Activated CD4-positive, alpha-beta T cell treated with anti-CD3 and anti-CD28 coated beads, Interleukin-2, amount 10 ng/mL, durations not matched to agents 24 days and 14 days (primary cell): ENCODE results near the gene PAX9. TPM values are rescaled to one million over a fixed set of nuclear protein-coding genes. Genes with fewer than 3 reads are reported as not detected.

Source experiments
- DNase-seq: peaks from one replicate; pipeline ENCODE4 v3.0.0; 2022
- H3K27ac Mint-ChIP-seq: one replicate; pipeline ENCODE4 v1.8.0; 2022; ENCODE audit warnings: mild to moderate bottlenecking, mixed read lengths
- H3K27me3 Mint-ChIP-seq: one replicate; pipeline ENCODE4 v1.8.0; 2022; ENCODE audit warnings: mixed read lengths
- H3K36me3 Mint-ChIP-seq: one replicate; pipeline ENCODE4 v1.8.0; 2022; ENCODE audit warnings: low read depth, mild to moderate bottlenecking, mixed read lengths
- H3K4me1 Mint-ChIP-seq: one replicate; pipeline ENCODE4 v1.8.0; 2021; ENCODE audit warnings: mixed read lengths
- H3K4me3 Mint-ChIP-seq: one replicate; pipeline ENCODE4 v1.8.0; 2022; ENCODE audit warnings: mild to moderate bottlenecking, moderate library complexity, mixed read lengths
- H3K9me3 Mint-ChIP-seq: one replicate; pipeline ENCODE4 v1.8.0; 2021; ENCODE audit warnings: mixed read lengths
- intact Hi-C: fragments of 100-400 bp; cut with micrococcal nuclease; formaldehyde crosslinking; loops from one replicate; pipeline ENCODE4 v1.15.1; 2023
- total RNA-seq: library from RNA; stranded (reverse); gene quantifications from 2 replicates; pipeline ENCODE4 v1.2.3, GENCODE V29; 2022

PAX9 gene
- total RNA-seq, result not detected in 2 replicates

- H3K4me1 Mint-ChIP-seq, result peaks cover 12% of the 10 kb centered on the region
- H3K27ac Mint-ChIP-seq, result peak within 1 kb of the TSS; percentile 65
- peak within 1 kb of the TSS; percentile 15 for H3K4me3 Mint-ChIP-seq
- peaks cover 10% of the 10 kb centered on the region for H3K9me3 Mint-ChIP-seq
- intact Hi-C loops, result loop anchor here (2.0 kb wide), 1 partner anchor 931 kb away; no protein-coding TSS in a partner anchor
- H3K36me3 Mint-ChIP-seq, result peaks cover 7% of the 10 kb centered on the region
- peaks cover 90% of the 10 kb centered on the region for H3K27me3 Mint-ChIP-seq
- DNase-seq, result peak; percentile 64
Observed at GRCh38 chr14:36661506-36662257, at the start of gene PAX9. TSS of gene PAX9 (plus strand) at chr14:36661860. CDS start at chr14:36662090, 230 bp downstream.

- Mint-ChIP-seq H3K4me3 (no peak overlapping the region), H3K4me1 (no peaks in the 10 kb centered on the region), H3K36me3 (no peaks in the 10 kb centered on the region), H3K27ac (no peak overlapping the region), H3K9me3 (no peaks in the 10 kb centered on the region), H3K27me3 (no peaks in the 10 kb centered on the region)
- intact Hi-C loops, result no loop called here
- DNase-seq, result no peak
Observed at GRCh38 chr14:36617824-36618223, 43.8 kb upstream of the PAX9 start.

GRCh38 chr14:36618641-36619040 lies 43.0 kb upstream of the PAX9 start:
- Mint-ChIP-seq H3K9me3 (no peaks in the 10 kb centered on the region), H3K27me3 (no peaks in the 10 kb centered on the region), H3K4me3 (no peak overlapping the region), H3K27ac (no peak overlapping the region), H3K36me3 (no peaks in the 10 kb centered on the region), H3K4me1 (no peaks in the 10 kb centered on the region)
- intact Hi-C loops, result no loop called here
- DNase-seq, result no peak

- no peaks in the 10 kb centered on the region for H3K4me1 Mint-ChIP-seq
- H3K4me3 Mint-ChIP-seq, result no peak overlapping the region
- DNase-seq, result no peak
- H3K27ac Mint-ChIP-seq, result no peak overlapping the region
- intact Hi-C loops, result no loop called here
- no peaks in the 10 kb centered on the region for H3K27me3 Mint-ChIP-seq
- H3K9me3 Mint-ChIP-seq, result no peaks in the 10 kb centered on the region
- no peaks in the 10 kb centered on the region for H3K36me3 Mint-ChIP-seq
Observed at GRCh38 chr14:36619131-36619530, 42.5 kb upstream of the PAX9 start.

- Mint-ChIP-seq H3K27me3 (no peaks in the 10 kb centered on the region), H3K4me3 (no peak overlapping the region), H3K27ac (no peak overlapping the region), H3K9me3 (no peaks in the 10 kb centered on the region), H3K4me1 (no peaks in the 10 kb centered on the region), H3K36me3 (no peaks in the 10 kb centered on the region)
- intact Hi-C loops, result no loop called here
- DNase-seq, result no peak
Observed at GRCh38 chr14:36619853-36620252, 41.8 kb upstream of the PAX9 start.

- no peaks in the 10 kb centered on the region for H3K9me3 Mint-ChIP-seq
- intact Hi-C loops, result no loop called here
- H3K27ac Mint-ChIP-seq, result no peak overlapping the region
- no peaks in the 10 kb centered on the region for H3K36me3 Mint-ChIP-seq
- no peaks in the 10 kb centered on the region for H3K4me1 Mint-ChIP-seq
- no peak for DNase-seq
- H3K4me3 Mint-ChIP-seq, result no peak overlapping the region
- H3K27me3 Mint-ChIP-seq, result no peaks in the 10 kb centered on the region
Observed at GRCh38 chr14:36625014-36625413, 36.6 kb upstream of the PAX9 start.

GRCh38 chr14:36625436-36625835 lies 36.2 kb upstream of the PAX9 start:
- Mint-ChIP-seq H3K27me3 (no peaks in the 10 kb centered on the region), H3K36me3 (no peaks in the 10 kb centered on the region), H3K4me1 (no peaks in the 10 kb centered on the region), H3K27ac (no peak overlapping the region), H3K4me3 (no peak overlapping the region), H3K9me3 (no peaks in the 10 kb centered on the region)
- no peak for DNase-seq
- intact Hi-C loops, result no loop called here

- no peaks in the 10 kb centered on the region for H3K9me3 Mint-ChIP-seq
- H3K4me3 Mint-ChIP-seq, result no peak overlapping the region
- H3K4me1 Mint-ChIP-seq, result no peaks in the 10 kb centered on the region
- H3K36me3 Mint-ChIP-seq, result no peaks in the 10 kb centered on the region
- no peak for DNase-seq
- no peaks in the 10 kb centered on the region for H3K27me3 Mint-ChIP-seq
- H3K27ac Mint-ChIP-seq, result no peak overlapping the region
- intact Hi-C loops, result no loop called here
Observed at GRCh38 chr14:36626151-36626550, 35.5 kb upstream of the PAX9 start.

GRCh38 chr14:36627981-36628380 lies 33.7 kb upstream of the PAX9 start:
- Mint-ChIP-seq H3K36me3 (no peaks in the 10 kb centered on the region), H3K9me3 (no peaks in the 10 kb centered on the region), H3K27ac (no peak overlapping the region), H3K27me3 (no peaks in the 10 kb centered on the region), H3K4me3 (no peak overlapping the region), H3K4me1 (no peaks in the 10 kb centered on the region)
- intact Hi-C loops, result no loop called here
- DNase-seq, result no peak

- no peak for DNase-seq
- intact Hi-C loops, result no loop called here
- Mint-ChIP-seq H3K27ac (no peak overlapping the region), H3K9me3 (peaks cover 3% of the 10 kb centered on the region), H3K27me3 (no peaks in the 10 kb centered on the region), H3K36me3 (no peaks in the 10 kb centered on the region), H3K4me3 (no peak overlapping the region), H3K4me1 (no peaks in the 10 kb centered on the region)
Observed at GRCh38 chr14:36633580-36633979, 28.1 kb upstream of the PAX9 start.

GRCh38 chr14:36646664-36647416 lies 14.8 kb upstream of the PAX9 start:
- Mint-ChIP-seq H3K27ac (no peak overlapping the region), H3K36me3 (no peaks in the 10 kb centered on the region), H3K27me3 (peaks cover 49% of the 10 kb centered on the region), H3K4me1 (no peaks in the 10 kb centered on the region), H3K4me3 (no peak overlapping the region), H3K9me3 (no peaks in the 10 kb centered on the region)
- intact Hi-C loops, result no loop called here
- DNase-seq, result no peak

- intact Hi-C loops, result no loop called here
- no peaks in the 10 kb centered on the region for H3K4me1 Mint-ChIP-seq
- no peaks in the 10 kb centered on the region for H3K36me3 Mint-ChIP-seq
- no peak overlapping the region for H3K27ac Mint-ChIP-seq
- no peaks in the 10 kb centered on the region for H3K9me3 Mint-ChIP-seq
- DNase-seq, result no peak
- no peak overlapping the region for H3K4me3 Mint-ChIP-seq
- peaks cover 52% of the 10 kb centered on the region for H3K27me3 Mint-ChIP-seq
Observed at GRCh38 chr14:36647417-36647823, 14.2 kb upstream of the PAX9 start.

GRCh38 chr14:36647824-36648753 lies 13.6 kb upstream of the PAX9 start:
- Mint-ChIP-seq H3K27me3 (peaks cover 57% of the 10 kb centered on the region), H3K9me3 (no peaks in the 10 kb centered on the region), H3K36me3 (no peaks in the 10 kb centered on the region), H3K27ac (peak overlapping the region; percentile 25), H3K4me3 (no peak overlapping the region), H3K4me1 (no peaks in the 10 kb centered on the region)
- no peak for DNase-seq
- intact Hi-C loops, result loop anchor here (2.0 kb wide), 1 partner anchor 65 kb away; the partner anchor contains the start of gene NKX2-8
